Sciatic nerve (tissue), 2 donors: ENCODE data around the gene SPNS2. TPM values are rescaled to one million over a fixed set of nuclear protein-coding genes. Genes with fewer than 3 reads are reported as not detected.

Source experiments
- ATAC-seq: fragments of 200-7000 bp; cut with Tn5 transposase; one replicate; pipeline ENCODE4 v1.9.1; 2020; ENCODE audit warnings: mild to moderate bottlenecking, moderate library complexity
- DNase-seq: peaks from one replicate; pipeline ENCODE4 v3.0.0-alpha.2; 2020; ENCODE audit warnings: low spot score
- intact Hi-C: fragments of 100-400 bp; cut with DNase I; formaldehyde crosslinking; loops from one replicate; pipeline ENCODE4 v1.14.2; 2022
- total RNA-seq: library from RNA; stranded (reverse); fragmentation: NEBNext Ultra II Directional; extraction: Animal tissue kit (Norgen Biotek cat#: 25700); gene quantifications from one replicate; pipeline ENCODE4 v1.2.1, GENCODE V29; 2021
- donor health status: DM: no; HTN: no; CAD: no.
- donor health status: DM: no; HTN: no; CAD: no.

Gene SPNS2
- total RNA-seq, 1 donor from 2014 or later = 31.6 TPM

DNA sequence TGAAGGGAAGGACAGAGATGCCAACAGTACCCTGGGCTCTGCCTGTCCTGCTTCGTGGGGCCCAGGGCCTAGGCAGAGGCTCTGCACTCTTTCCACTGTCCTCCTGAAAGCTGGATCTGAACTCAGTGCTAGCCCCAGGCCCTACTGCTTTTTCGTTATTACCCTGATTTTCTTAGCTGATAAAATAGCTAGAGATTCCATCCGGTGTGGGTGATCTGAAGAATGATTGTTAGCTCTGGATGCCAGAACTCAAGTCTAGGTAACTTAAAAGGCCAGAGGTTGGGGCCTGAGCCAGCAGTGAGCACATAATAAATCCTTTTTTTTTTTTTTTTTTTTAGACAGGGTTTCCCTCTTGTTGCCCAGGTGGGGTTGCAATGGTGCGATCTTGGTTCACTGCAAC is 58.3 kb downstream of the SPNS2 start:
- intact Hi-C loops = no loop called here
- no peak for DNase-seq

DNA sequence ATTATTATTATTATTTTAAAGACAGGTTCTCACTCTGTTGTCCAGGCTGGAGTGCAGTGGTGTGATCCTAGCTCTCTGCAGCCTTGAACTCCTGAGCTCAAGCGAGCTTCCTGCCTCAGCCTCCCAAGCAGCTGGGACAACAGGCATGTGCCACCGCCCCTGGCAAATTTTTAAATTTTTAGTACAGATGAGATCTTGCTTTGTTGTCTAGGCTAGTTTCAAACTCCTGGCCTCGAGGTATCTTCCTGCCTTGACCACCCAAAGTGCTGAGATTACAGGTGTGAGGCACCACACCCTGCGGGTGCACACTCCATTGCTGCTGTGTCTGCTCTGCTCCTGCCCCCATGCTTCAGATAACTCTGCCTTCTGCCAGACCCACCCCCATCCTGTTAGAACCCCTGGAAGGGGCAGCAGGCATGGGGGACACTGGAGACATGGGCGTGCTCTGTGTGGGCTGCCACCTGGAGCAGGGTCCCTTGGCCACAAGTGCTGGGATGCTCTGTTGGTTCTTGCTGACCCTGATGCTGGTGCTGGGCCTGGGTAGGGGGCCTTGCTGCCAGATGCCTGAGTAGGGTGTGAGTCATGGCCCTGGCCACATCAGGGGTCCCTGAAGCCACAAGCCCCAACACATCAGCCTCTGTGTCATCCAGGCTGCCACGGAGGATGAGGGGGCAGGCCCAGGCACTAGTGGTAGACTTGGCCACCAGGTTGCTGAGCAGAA is 59.1 kb downstream of the SPNS2 start:
- DNase-seq (no peak), ATAC-seq (no peak)
- intact Hi-C loops = no loop called here

More for the DNA sequence above, 58.3 kb downstream of the SPNS2 start:
- no peak for ATAC-seq

DNA sequence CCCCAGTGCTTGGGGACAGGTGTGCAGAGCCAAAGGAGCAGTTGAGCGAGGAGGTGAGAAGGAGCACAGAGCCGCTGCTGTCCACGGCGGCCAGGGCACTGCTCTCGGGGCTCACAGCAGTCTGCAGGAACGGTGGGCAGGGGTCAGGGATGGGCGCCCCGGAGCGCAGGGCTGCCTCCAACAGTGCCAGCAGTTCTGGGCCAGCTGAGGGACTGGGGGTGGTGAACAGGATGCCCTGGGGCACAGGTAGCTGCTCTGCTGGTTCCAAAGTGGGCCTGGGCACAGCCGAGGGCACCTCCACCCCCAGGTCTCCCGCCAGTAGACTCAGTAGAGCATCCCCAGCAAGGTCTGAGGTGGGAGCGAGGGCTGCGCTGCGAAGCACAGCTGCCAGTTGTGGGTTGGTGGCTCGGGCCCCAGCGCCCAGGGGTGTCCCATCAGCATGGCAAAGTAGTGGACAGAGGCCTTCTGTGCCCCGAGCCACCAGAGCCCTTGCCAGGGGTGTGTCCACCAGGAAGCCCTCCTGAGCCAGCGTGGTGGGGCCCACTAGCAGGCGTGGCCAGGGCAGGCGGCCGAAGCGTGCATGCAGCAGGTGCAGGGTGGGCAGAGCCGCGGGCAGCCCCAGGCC is 59.8 kb downstream of the SPNS2 start:
- DNase-seq (no peak), ATAC-seq (no peak)
- intact Hi-C loops = no loop called here

DNA sequence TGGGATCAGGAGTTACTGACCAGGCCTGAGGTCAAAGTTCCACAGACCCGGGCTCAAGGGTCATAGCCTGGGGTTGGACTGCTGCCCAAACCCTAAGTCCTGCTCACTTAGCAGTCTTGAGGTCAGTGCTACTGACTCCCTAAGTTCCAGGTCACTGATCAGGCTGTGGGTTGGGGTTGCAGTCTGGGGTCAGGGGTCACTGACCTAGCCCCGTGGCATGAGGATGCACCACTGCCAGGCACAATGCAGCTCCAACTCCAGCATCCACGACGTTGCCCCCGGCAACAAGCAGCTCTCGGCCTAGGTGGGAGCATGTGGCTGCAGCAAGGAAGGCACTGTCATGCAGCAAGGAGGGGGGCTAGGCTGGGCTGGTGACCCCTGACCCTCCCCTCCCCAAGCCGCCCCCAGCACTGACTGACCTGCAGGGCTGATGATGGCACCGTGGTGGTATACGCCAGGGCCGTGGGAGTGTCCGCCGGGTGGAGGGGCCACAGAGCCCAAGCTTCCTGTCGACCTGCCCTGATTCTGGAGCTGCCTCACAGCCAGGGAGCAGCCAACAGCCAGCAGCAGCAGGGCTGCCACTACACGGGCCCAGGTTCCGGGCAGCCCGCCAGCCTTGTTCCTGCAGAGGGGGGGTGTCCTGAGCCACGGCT is 60.6 kb downstream of the SPNS2 start:
- ATAC-seq (no peak), DNase-seq (no peak)
- intact Hi-C loops = no loop called here

DNA sequence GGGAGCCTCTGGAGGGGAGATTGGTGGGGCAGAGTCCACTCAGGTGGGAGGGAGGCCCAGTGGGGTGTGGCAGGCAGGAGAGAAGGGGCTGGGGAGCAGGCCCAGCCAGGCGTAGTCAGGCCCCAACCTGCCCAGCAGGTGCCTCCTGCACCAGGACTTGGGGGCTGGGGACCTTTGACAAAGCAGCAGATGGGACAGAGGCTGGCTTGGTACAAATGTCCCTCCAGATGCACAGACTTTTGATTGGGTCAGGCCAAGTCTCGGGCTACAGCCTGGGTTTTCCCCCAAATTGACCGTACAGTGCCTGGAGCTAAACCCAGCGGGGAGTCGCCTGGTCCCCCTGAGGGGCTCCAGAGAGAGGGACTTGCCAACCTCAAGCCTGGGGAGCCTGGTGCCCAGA is 61.3 kb downstream of the SPNS2 start:
- intact Hi-C loops = loop anchor here (10.0 kb wide), 1 partner anchor 65 kb away; no protein-coding TSS in a partner anchor
- ATAC-seq = no peak
- no peak for DNase-seq

DNA sequence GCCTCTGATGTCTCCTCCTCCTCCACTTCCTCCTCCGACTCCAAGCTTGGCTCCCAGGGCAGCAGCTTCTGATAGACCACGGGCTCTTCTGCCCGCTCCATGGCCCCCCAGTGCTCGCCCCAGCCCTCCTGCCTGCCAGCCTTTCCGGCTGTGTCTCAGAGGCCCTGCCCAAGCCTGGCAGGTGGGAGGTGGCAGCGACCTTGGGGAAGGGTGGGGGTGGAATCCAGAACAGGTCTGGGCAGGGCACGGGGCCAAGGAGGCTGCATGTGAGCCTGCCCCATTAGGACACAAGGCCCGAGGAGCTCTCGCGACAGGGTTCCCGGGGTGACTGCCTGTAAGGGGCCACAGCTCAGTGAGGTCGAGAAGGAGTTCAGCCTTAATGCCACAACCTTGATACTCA is 61.7 kb downstream of the SPNS2 start, which contains the start of gene GGT6:
Gene GGT6 (minus strand): TSS at position 157 of the 400 bp plus-strand sequence. CDS start 56 bp downstream, at position 101.
- no peak for ATAC-seq

DNA sequence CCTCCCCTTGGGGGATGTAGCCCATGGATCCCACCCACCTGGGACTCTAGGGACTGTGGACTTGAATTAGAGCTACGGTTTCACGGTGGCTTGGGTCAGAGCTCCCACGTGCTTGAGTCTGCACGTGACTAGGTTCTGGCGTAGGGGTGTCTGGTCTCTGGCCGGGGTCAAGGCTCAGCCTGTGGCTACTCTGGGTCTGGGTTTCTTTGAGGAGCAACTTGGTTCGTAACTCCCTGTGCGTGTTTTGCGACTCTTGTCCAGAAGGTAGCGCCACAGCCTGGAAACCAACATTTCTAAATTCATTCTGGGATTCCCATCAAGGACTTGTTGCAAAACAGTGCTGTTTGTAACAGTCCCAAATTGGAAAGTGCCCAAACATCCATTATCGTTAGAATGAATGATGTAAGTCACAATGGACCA is 62.2 kb downstream of the SPNS2 start:
- DNase-seq = no peak
- ATAC-seq = no peak
- intact Hi-C loops = loop anchor here (10.0 kb wide), 1 partner anchor 64 kb away; no protein-coding TSS in a partner anchor

More for the DNA sequence above, 61.7 kb downstream of the SPNS2 start, which contains the start of gene GGT6:
- intact Hi-C loops = loop anchor here (10.0 kb wide), 1 partner anchor 64 kb away; no protein-coding TSS in a partner anchor
- DNase-seq = no peak

DNA sequence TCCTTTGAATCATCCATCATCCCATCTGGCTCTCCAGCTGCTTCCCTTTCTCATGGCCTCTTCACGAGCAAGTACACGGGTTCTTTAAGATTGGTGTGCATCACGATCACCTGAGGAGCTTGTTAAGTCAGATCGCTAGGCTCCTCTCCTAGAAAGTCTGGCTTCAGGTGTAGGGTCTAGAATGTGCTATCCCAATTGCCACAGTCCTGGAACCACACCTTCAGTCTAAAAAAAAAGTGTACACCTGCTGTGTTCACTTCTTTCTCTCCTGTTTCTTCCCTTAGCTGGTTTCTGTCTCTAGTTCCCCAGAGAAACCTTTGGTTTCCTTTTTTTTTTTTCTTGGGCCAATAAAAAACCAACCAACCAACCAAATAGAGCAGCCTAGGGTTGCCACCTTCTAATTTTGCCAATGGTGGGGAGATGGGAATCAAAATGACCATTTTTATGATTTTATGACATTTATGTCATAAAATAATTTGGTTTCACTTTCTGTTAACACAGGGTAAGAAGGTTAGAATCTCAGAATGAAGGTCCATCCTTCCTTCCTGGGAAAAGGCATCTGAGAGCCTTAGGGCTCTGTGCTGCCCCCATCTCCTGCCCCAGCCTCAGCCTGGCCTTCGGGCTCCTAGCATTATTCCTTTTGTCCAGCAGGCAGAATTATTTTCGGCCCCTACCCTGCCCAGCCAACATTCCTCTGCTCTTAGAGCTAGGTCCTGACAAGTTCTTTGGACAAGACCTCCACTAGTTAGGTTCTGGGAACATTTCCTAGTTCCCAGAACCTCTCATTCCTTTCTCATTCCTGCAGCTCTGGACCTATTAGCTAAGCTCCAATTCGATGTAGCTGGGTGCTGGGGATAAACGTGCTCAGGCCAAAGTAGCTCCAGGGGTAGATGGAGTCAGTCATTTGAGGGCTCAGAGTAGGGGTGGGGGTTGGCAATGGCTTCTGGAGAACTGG is 63.6 kb downstream of the SPNS2 start:
- ATAC-seq (no peak), DNase-seq (no peak)
- intact Hi-C loops = loop anchor here (10.0 kb wide), 1 partner anchor 63 kb away; no protein-coding TSS in a partner anchor

DNA sequence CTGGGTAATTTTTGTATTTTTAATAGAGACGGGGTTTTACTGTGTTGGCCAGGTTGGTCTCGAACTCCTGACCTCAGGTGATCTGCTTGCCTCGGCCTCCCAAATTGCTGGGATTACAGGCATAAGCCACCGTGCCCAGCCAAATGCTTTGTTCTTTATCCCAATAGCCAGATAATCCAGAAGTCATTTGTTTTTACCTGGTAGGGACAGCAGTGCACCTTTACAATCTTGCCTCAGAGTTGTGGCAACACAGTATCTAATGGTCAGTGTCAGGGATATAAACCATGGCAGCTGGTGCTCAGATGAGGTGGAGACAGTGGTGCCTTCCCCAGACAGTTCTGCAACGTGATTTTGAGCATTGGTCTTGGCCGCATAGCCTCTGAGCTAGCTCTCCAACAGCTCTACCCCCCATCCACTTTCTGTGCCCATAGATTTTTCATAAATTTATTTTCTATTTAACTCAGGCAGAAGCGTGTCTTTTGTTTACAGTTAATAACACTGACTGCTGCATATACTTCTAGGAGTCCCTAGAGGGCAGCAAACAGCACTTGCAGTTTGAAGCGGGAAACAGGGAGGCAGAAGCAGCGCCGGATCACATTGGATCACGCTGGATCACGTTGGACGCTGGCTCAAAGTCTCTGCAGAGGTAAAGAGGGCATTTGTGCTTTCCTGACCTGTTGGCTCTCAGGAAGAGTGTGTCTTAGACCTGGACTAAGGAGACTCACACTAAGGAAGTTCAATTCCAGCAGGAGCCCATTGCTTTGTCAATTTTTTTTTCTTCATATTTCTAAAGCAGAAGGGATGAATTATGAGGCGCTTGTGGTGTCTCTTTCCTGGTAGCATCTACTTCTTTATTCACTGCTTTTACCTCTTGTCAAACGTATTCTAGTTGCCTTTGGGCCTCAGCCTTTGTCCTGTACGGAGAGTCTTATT is 66.8 kb downstream of the SPNS2 start:
- intact Hi-C loops = loop anchor here (10.0 kb wide), 1 partner anchor 59 kb away; no protein-coding TSS in a partner anchor
- no peak for DNase-seq

DNA sequence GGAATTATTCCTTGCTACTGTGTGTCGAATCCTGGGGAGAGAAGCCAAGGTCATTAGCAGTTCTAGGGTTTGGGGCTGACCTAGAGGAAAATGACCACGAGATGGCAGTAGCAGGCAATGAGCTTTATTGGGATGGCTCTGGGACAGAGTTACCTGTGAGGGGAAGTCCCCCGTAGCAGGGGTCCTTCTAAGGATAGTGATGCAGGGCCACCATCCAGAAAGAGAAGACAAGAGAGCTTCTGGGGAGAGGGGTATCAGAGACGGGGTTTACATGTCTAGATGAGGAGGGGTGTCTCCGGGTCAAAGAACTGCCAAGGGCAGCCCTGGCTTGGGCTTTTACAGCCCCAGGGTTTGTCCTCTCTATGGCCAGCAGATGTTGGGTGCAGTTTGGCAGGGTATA is 68.1 kb downstream of the SPNS2 start:
- ATAC-seq (peak; percentile 85), DNase-seq (no peak)
- intact Hi-C loops = loop anchor here (10.0 kb wide), 1 partner anchor 58 kb away; no protein-coding TSS in a partner anchor

More for the DNA sequence above, 66.8 kb downstream of the SPNS2 start:
- peak; percentile 85 for ATAC-seq

DNA sequence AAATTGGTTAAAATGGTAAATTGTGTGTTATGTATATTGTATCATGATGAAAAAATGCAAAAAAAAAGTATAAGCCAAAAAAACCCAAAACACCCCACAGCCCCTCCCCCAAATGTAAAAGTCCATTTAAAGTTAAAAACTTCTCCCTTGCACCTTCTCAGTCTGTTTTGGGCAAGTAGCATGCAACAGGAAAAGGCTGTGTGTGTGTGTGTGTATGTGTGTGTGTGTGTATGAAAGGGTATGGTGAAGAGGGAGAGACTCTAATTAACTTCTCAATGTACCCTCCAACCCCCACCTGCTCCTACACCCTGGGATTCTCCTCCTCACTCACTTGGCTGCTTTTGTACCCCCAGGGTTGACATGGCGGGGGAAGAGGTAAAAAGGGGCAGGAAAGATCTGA is 70.9 kb downstream of the SPNS2 start:
- ATAC-seq (no peak), DNase-seq (no peak)
- intact Hi-C loops = loop anchor here (10.0 kb wide), 1 partner anchor 55 kb away; no protein-coding TSS in a partner anchor

DNA sequence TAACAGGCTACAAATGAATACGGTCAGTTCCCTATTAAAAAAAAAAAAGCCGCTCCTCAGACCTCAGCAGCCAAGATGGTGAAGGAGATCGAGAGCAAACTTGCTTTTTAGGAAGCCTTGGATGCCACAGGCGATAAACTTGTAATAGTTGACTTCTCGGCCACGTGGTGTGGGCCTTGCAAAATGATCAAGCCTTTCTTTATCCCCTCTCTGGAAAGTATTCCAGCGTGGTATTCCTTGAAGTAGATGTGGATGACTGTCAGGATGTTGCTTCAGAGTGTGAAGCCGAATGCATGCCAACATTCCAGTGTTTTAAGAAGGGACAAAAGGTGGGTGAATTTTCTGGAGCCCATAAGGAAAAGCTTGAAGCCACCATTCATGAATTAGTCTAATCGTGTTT is 73.5 kb downstream of the SPNS2 start:
- ATAC-seq (no peak), DNase-seq (no peak)
- intact Hi-C loops = no loop called here

DNA sequence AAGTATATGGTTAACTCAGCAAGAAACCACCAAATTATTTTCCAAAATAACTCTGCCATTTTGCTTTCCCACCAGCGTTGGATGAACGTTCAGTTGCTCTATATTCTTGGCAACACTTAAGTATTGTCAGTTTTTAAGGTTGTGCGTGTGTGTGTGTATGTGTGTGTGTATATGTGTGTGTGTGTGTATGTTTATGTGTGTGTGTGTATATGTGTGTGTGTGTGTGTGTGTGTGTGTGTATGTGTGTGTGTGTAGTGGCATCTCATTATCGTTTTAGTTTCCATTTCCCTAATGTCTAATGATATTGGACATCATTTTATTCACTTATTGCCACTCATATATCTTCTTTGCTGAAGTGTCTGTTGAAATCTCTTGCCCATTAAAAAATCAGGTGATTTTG is 74.4 kb downstream of the SPNS2 start:
- no peak for DNase-seq
- intact Hi-C loops = no loop called here
- ATAC-seq = no peak

DNA sequence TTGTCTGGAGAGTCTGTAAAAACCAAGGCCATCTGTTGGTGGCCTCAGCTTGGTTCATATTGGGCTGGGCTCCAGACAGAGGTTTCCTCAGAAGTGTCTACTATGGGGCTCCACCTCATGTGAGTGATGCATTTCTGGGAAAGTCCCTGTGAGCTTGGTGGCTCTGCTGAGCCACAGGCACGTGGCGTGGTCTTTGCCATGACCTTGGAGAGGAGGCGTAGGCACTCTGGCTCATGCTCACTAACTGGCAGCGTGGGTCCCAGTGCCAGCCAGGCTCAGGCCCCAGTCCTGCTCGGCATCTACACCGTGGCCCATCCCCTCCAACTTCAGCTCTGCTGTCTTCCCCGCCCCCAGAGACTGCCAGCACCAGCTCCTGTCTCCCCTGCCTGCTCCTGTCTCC is 75.0 kb downstream of the SPNS2 start:
- ATAC-seq (no peak), DNase-seq (no peak)
- intact Hi-C loops = no loop called here

DNA sequence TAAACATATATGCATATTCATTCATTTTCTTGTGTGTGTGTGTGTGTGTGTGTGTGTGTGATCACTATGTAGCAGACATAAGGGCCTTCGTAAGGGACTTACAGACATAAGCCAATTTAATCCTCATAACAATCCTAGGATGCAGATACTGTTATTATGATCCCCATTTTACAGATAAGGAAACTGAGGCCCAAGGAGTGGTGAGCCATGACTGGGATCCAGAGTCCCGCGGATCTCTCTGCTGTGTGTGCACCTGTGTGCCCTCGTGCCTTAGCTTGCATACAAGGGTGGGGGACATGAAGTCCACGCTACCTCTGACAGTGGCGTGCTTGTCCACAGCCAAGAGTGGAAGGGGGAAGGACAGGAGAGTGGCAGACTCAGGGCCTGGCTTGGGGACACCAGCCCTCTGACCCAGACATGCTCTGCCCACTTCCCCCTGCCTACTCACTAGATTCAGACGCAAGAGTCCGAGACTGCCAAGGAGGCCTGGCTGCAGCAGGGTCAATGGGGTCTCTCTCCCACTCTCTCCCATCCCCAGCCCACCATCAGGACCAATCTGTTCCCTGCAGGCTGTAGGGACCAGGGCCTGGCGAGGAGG is 75.9 kb downstream of the SPNS2 start:
- DNase-seq (no peak), ATAC-seq (no peak)
- intact Hi-C loops = no loop called here

DNA sequence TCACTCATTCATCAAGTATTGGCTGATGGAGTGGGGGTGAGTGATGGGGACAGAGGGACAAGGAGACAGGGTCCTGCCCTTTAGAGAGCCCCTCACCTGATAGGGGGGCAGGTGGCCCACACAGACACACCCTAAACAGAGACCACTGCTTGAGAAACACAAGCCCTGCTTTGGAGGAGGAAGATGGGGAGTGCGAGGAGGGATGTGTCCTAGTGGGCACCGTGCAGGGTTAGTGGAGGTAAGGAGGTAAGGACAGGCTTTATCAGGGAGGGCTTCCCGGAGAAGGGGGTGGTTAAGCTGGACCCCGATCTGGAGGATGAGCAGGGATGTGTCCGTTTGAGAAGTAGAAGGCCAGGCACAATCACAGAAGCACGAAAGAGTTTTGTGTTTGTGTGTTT is 77.5 kb downstream of the SPNS2 start:
- intact Hi-C loops = no loop called here
- no peak for DNase-seq
- ATAC-seq = no peak

DNA sequence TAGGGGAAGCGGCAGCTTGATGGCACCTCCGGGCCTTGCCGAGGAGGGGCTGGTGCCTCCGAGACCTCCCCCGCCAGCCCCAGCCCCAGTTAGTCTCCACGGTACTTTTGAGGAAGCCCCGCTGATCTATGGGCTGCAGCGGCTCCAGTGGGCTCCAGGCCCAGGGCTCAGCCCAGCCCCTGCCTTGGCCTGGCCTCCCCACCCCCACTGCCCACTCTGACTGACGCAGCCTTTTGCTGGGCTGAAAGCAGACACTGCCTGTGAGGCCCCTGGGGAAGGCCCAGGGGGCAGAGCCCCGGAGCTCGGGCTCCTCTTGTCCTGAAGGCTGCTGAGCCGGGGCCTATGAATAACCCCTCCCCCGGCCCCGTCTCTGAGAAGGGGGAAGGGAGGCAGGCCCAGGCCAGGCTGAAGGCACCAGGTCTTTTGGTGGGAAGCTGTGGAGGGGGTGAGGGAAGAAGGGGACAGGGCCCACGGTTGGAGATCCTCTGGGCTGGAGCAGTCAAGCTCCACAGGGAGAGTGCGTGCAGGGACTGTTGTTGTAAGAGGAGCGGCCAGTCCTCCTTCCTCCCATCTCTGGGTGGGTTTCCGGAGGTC is 78.1 kb downstream of the SPNS2 start:
- ATAC-seq (peak; percentile 39), DNase-seq (no peak)
- intact Hi-C loops = no loop called here
